DOHH2 (cell line): ENCODE results near the gene TNNC1.

ENCODE experiments used
- CTCF ChIP-seq: fragments of 200-600 bp; sonication (generic); IDR thresholded peaks from one replicate; pipeline ENCODE4 v1.5.1; 2014; ENCODE audit warnings: antibody characterized with exemption, mild to moderate bottlenecking, low read depth, low read length; ENCODE audit not compliant: poor library complexity, severe bottlenecking
- EZH2phosphoT487 ChIP-seq: fragments of 200-600 bp; sonication (generic); IDR thresholded peaks from 2 replicates; pipeline ENCODE4 v1.6.1; 2017; ENCODE audit warnings: borderline replicate concordance, mild to moderate bottlenecking, antibody characterized with exemption, low read length, moderate library complexity, mixed read lengths

GRCh38 chr3:52502808-52503350 is 49.0 kb upstream of the TNNC1 start:
- TF ChIP-seq CTCF (no peak), EZH2phosphoT487 (no peak)
